Suprapubic skin (tissue), 3 donors: ENCODE measurements around the gene DERL2.

Experiments used
- CTCF ChIP-seq, 2 donors: fragments of 200-600 bp in 1 of 2; fragments of 450-650 bp in 1 of 2; sonication (generic) in 1 of 2; IDR thresholded peaks; one replicate each; pipeline ENCODE4 v1.5.1; 2016 to 2019; ENCODE audit warnings: antibody characterized with exemption in 2 of 2, mild to moderate bottlenecking in 1 of 2, moderate library complexity in 1 of 2
- POLR2A ChIP-seq, 2 donors: fragments of 450-650 bp; IDR thresholded peaks; one replicate each; pipeline ENCODE4 v1.6.1; 2017; ENCODE audit warnings: antibody characterized with exemption in 2 of 2, mild to moderate bottlenecking in 2 of 2, moderate library complexity in 2 of 2

- no peak for TF ChIP-seq CTCF (IDR thresholded peaks at IDR 0.05)
- no peak for TF ChIP-seq POLR2A (IDR thresholded peaks at IDR 0.05)
Measured at GRCh38 chr17:5501685-5502084, 15.7 kb upstream of the DERL2 start.
